ENCODE measurements around the gene TRIP13.
"Not testable (repeated sequence)": the region's sequence is repeated elsewhere in the genome, so short reads cannot be mapped to it uniquely, and the experiment has no call there.

Gene TRIP13, protein sequence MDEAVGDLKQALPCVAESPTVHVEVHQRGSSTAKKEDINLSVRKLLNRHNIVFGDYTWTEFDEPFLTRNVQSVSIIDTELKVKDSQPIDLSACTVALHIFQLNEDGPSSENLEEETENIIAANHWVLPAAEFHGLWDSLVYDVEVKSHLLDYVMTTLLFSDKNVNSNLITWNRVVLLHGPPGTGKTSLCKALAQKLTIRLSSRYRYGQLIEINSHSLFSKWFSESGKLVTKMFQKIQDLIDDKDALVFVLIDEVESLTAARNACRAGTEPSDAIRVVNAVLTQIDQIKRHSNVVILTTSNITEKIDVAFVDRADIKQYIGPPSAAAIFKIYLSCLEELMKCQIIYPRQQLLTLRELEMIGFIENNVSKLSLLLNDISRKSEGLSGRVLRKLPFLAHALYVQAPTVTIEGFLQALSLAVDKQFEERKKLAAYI

GRCh38 chr5:892394-893136, at the start of gene TRIP13, which contains the start of gene BRD9:
TSS of gene TRIP13 (plus strand) at chr5:892884. CDS start at chr5:892999, 115 bp downstream.
TSS of gene BRD9 (minus strand) at chr5:892801. CDS start at chr5:892657, 144 bp downstream.
- DNase-seq: no peak

DNA sequence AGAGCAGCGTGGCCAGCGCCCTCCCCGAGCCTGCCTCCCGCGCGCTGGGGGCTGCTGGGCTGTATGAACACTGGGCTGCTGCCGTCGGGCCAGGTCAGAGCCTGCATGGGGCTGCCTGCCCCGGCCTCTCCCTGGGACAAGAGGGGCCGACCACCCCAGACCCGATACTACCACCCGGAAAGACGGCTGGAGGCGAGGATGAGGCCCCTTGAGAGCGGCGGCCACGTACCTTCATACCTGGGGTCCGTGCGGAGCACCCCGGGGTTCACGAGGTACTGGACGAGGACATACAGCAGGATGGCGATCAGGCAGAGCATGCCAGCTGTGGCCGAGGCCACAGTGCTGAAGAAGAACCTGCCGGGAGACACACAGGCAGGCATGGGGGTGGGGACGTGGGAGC, 49.3 kb upstream of the TRIP13 start:
- DNase-seq: not testable (repeated sequence)

- DNase-seq: not testable (repeated sequence)
These were observed 48.8 kb upstream of the TRIP13 start for GRCh38 chr5:843926-844325.

DNA sequence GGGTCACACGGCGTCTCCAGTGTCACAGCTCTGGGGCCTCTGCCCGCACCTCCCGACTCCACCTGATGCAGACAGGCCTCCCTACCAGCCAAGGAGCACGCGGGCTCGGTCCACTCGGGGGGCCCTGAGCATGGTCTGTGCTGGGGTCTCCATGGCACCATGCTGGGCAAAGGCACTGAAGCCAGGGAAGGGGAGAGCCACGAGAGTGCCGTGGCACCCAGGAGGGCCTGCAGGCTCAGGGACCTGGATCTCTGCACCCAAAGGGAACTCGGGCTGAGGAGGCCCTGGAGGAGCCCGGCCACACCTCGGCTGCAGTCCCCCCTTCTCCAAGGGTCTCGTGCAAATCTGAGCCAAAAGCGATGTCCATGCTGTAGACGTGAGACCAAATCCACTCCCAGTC, 48.3 kb upstream of the TRIP13 start:
- not testable (repeated sequence) for DNase-seq

DNA sequence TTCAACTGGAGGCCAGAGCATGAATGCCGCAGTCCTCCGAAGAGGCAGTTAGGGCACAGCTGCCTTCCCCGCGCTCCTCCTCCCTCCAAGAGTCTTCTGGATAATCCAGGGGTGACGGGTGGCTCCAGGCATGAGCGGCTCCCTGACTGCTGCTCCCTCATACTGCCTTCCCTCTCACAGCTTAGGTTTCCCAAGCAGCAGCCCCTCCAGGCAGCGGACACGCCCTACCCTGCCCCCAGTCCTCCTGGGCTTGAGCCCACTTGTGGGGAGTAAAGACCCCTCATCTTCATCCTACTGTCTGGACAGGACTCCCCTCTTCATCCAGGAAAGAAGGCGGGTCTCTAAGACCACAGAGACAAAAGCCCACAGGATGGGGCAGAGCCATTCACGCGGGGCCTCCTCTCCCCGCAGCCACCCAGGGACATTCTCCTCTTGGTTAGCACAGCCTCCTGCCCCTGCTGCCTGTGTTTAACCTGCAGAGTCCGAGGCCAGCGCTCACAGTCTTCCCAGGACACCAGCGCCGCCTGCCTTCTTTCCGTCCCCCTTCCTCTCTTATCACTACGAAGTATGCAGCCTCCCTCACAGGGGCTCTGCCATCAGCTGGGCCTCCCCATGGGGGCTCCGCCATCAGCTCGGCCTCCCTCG, 47.5 kb upstream of the TRIP13 start:
- DNase-seq: not testable (repeated sequence)

DNA sequence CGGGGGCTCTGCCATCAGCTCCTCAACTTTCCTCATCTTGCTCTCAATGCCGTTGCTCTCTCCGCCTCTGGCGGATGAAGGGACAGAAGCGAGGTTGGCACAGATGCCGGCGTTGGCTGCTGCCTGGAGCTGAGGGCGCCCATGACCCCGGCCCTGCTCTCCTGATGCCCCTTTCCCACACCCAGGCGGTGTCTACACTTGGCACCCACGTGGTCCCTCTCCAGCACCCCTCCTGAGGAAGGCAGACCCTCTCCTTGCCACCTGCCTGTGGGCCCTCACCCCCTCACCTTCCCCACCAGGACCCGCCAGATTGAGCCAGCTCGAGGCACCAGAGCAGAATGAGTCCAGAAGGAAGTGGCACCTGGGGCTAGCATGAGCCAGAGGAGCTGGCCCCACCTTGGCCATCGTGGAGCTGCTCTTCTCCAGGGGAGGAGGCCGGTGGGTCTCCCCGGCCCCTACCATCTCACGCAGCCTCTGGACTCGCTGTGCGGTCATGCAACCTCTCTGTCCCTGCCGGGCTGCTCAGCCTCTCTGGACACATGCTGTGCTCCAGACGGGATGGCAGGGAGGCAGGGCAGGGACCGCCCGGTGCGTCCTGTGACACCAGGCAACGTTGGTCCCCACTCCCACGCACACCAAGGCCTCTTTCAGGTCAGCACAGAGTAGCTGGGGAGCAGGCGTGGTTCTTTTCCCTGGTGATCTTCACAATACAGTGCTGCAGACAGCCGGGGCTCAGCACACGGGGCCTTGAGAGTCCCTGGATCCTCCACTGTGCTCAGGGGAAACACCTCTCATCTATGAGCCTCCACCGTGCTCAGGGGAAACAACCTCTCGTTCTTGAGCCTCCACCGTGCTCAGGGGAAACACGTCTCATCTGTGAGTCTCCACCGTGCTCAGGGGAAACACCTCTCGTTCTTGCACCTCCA, 46.7 kb upstream of the TRIP13 start:
- not testable (repeated sequence) for DNase-seq

GRCh38 chr5:846602-847091, 46.0 kb upstream of the TRIP13 start:
- not testable (repeated sequence) for DNase-seq

DNA sequence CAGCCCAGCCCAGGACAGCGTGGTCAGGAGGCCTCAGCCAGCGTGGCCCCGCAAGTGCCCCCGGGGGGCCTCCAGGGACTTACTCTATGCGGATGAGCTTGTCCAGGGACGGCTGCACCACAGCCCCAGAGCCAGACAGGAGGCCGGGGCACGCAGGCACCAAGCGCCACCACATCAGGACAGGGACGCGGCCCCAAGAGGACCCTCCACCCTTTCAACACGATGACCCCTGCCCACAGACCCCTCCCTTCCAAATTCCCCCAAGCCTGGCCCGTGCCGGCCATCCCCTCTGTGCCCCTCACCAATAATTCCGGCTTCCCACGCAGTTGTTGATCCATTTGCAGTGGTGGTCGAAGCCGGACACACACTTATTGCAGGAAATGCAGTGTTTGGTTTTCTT, 45.5 kb upstream of the TRIP13 start:
- DNase-seq: not testable (repeated sequence)

DNA sequence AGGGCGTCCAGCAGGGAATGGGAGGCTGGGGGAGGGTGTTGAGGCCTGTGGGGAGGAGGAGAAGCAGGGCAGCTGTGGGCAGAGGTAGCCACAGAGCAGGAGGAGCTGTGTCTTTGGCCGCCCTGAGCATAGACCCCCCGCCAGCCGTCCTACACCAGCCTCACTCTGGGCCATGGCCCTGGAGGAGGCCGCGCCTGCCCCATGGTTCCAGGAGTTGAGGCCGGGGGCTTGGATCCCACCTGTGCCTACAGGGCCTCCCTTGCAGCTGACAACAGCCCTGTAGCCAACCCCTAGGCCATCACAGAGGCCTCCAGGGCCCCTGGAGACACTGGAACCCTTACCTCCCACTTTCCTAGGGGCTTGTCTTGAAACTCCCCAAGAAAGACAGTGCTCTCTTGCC, 44.9 kb upstream of the TRIP13 start:
- not testable (repeated sequence) for DNase-seq

- no peak for DNase-seq
These were observed 44.0 kb upstream of the TRIP13 start for GRCh38 chr5:848671-849111.

DNA sequence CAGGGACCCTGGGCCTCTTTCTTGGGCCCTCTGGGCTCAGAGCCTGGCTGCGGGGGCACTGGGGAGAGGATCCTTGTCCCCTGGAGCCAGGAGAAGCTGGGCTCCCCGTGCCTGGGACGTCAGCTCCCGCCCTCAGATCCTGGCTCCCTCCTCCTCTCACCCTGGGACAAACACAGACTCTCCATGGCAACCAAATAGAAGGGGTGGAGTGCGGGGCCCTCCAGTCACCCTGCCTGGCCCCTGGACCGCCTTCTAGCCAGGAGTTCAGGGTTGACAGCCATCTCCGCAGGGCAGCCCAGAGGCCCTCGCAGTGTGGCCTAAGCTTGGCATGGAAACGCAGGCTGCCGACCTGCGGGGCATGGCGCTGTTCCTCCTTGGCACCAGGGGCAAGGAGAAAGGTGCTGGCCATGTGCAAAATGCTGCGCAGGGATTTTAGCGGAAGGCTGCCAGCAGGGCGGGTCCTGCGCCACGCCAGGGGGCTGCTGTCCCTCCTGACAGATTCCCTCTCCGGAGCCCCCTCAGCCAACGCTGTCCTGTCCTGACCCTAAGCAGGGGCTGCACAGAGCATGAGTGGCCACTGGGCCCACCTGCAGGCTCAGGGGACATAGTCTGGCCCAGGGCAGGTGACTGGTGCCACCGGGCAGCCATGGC, 42.9 kb upstream of the TRIP13 start:
- DNase-seq: no peak

DNA sequence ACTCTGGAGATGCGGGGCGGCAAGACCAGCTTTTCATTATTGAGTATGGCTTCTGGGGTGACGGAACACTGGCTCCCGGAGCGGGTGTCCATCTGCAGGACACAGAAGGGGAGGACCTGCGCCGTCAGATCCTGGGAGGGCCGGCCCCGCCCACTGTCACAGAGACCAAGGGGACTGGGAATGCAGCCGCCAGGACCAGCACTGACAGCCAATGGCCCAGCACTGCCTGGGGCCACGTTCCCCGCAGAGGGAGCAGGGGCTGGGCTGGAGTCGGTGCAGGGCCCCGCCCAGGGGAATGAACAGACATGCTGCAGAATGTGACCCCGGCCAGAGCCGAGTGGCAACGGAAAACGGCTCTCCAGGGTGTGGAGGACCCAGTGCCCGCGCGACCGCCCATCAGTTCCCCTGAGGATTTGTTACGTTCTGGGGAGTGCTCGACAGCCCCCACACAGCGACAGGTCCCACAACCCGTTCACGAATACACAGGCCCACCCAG, 42.1 kb upstream of the TRIP13 start, which contains the start of gene ZDHHC11:
ZDHHC11 (minus strand) TSS at position 476 of the 496 bp plus-strand sequence; CDS start at position 92, 384 bp downstream.
- DNase-seq: no peak

- DNase-seq: no peak
These were observed 41.6 kb upstream of the TRIP13 start for GRCh38 chr5:851076-851475.

DNA sequence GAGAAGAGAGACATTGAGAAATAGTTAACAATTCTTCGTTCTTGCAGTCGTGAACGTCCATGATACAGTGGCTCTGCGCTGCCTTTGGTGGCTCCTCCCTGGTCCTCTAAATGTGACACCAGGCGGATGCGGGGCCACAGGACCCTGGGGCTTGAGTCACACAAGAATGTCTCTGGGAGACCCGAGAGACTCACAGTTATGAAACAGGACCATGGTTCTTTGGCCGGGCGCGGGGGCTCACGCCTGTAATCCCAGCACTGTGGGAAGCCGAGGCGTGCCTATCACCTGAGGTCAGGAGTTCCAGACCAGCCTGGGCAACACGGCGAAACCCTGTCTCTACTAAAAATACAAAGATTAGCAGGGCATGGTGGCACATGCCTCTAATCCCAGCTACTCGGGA, 41.1 kb upstream of the TRIP13 start:
- no peak for DNase-seq

GRCh38 chr5:852018-852417, 40.7 kb upstream of the TRIP13 start:
- no peak for DNase-seq

- DNase-seq: no peak
These were observed 40.0 kb upstream of the TRIP13 start for GRCh38 chr5:852431-853401.

GRCh38 chr5:853416-854090, 39.1 kb upstream of the TRIP13 start:
- DNase-seq: not testable (repeated sequence)

DNA sequence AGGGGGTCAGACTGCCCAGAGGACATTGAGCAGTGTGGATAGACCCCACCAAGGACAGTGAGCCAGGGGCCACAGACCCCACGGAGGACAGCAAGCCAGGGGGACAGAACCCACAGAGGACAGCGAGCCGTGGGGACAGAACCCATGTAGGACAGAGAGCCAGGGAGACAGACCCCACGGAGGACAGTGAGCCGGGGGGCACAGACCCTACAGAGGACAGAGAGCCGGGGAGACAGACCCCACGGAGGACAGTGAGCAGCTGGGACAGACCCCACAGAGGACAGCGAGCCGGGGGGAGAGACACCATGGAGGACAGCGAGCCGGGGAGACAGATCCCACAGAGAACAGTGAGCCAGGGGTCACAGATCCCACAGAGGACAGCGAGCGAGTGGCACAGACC, 38.5 kb upstream of the TRIP13 start:
- DNase-seq: no peak

All from KG1 (cell line).